ENCODE results near the gene PRICKLE1. TPM values are rescaled to one million over a fixed set of nuclear protein-coding genes. Genes with fewer than 3 reads are reported as not detected.

Gene PRICKLE1
- total RNA-seq, 6 experiments from 2014 or later: 3.7 to 10.0 (median 8.6) TPM

GRCh38 chr12:42584651-42585111 lies 4.9 kb downstream of the PRICKLE1 start:
- TF ChIP-seq CTCF (IDR thresholded peaks at IDR 0.05): no peak
- Mint-ChIP-seq H3K36me3 (ENCODE audit: low read depth) (no peaks in the 10 kb centered on the region), H3K4me3 (no peak overlapping the region), H3K27ac (no peak overlapping the region), H3K4me1 (ENCODE audit: low read depth) (peaks cover 19% of the 10 kb centered on the region), H3K9me3 (no peaks in the 10 kb centered on the region), H3K27me3 (ENCODE audit: insufficient read depth) (peaks cover 27% of the 10 kb centered on the region)
- DNase-seq: no peak

- no peak for DNase-seq
- Mint-ChIP-seq H3K4me3 (no peak overlapping the region), H3K9me3 (no peaks in the 10 kb centered on the region), H3K36me3 (ENCODE audit: low read depth) (no peaks in the 10 kb centered on the region), H3K27ac (no peak overlapping the region), H3K27me3 (ENCODE audit: insufficient read depth) (peaks cover 15% of the 10 kb centered on the region), H3K4me1 (ENCODE audit: low read depth) (peaks cover 9% of the 10 kb centered on the region; the same call in 1 of the 2 replicates)
- TF ChIP-seq CTCF (IDR thresholded peaks at IDR 0.05): no peak
These were observed 6.5 kb downstream of the PRICKLE1 start for GRCh38 chr12:42583016-42583415.

GRCh38 chr12:42582498-42582897 lies 7.0 kb downstream of the PRICKLE1 start:
- Mint-ChIP-seq H3K27me3 (ENCODE audit: insufficient read depth) (peaks cover 10% of the 10 kb centered on the region), H3K9me3 (no peaks in the 10 kb centered on the region), H3K36me3 (ENCODE audit: low read depth) (no peaks in the 10 kb centered on the region), H3K4me1 (ENCODE audit: low read depth) (peaks cover 5% of the 10 kb centered on the region; the same call in 1 of the 2 replicates), H3K27ac (no peak overlapping the region), H3K4me3 (no peak overlapping the region)
- no peak for TF ChIP-seq CTCF (IDR thresholded peaks at IDR 0.05)
- DNase-seq: no peak

- H3K27ac Mint-ChIP-seq: no peak overlapping the region
- H3K4me3 Mint-ChIP-seq: no peak overlapping the region
- peaks cover 10% of the 10 kb centered on the region for H3K27me3 Mint-ChIP-seq (ENCODE audit: insufficient read depth)
- peaks cover under 1% of the 10 kb centered on the region; the same call in 1 of the 2 replicates for H3K4me1 Mint-ChIP-seq (ENCODE audit: low read depth)
- no peaks in the 10 kb centered on the region for H3K9me3 Mint-ChIP-seq
- no peaks in the 10 kb centered on the region for H3K36me3 Mint-ChIP-seq (ENCODE audit: low read depth)
- DNase-seq: no peak
- TF ChIP-seq CTCF (IDR thresholded peaks at IDR 0.05): no peak
These were observed 7.5 kb downstream of the PRICKLE1 start for GRCh38 chr12:42582050-42582449.

DNA sequence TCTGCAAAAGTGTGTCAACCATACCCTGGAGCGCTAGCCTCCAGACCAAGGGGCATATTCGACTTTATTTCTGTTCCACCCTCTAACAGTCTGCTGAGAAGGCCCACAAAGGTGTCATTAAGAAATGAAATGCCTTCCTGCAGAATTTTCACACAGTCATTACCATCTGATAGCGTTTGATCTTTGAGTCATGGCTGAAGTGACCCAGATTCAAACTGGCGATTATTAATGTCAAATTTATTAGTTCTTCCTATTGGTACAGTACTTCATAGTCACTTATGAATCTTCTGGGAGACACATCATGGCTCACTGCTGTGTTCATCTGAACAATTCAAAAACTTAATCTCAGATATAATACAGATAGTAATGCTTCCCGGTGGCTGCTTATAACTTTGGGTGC lies 13.2 kb downstream of the PRICKLE1 start:
- no peaks in the 10 kb centered on the region for H3K4me1 Mint-ChIP-seq (ENCODE audit: low read depth)
- no peak overlapping the region for H3K27ac Mint-ChIP-seq
- H3K27me3 Mint-ChIP-seq (ENCODE audit: insufficient read depth): peaks cover 2% of the 10 kb centered on the region; the same call in 1 of the 2 replicates
- no peak overlapping the region for H3K4me3 Mint-ChIP-seq
- no peak for DNase-seq
- H3K36me3 Mint-ChIP-seq (ENCODE audit: low read depth): no peaks in the 10 kb centered on the region
- no peak for TF ChIP-seq CTCF (IDR thresholded peaks at IDR 0.05)
- no peaks in the 10 kb centered on the region for H3K9me3 Mint-ChIP-seq

DNA sequence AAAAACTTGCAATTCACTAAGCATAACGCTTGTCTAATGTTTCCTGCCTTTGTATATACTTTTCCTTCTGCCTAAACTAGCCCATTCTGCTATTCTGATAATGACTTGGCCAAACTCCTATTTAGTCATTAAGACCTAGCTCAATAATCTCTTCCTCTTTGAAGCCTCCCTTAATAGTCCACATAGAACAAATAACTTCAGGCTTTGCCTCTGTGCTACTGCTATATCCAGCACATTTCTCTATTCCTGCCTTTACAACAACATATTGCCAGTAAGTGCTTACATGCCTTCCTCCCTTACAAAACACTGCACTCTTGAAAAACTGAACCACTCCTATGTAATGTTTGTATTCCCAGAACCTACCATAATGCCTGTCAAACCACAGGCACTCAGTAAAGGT lies 13.8 kb downstream of the PRICKLE1 start:
- Mint-ChIP-seq H3K9me3 (no peaks in the 10 kb centered on the region), H3K27me3 (ENCODE audit: insufficient read depth) (peaks cover under 1% of the 10 kb centered on the region; the same call in 1 of the 2 replicates), H3K36me3 (ENCODE audit: low read depth) (no peaks in the 10 kb centered on the region), H3K4me3 (no peak overlapping the region), H3K4me1 (ENCODE audit: low read depth) (no peaks in the 10 kb centered on the region), H3K27ac (no peak overlapping the region)
- no peak for DNase-seq
- no peak for TF ChIP-seq CTCF (IDR thresholded peaks at IDR 0.05)

All from HFFc6 (cell line).